Measurements from ENCODE around the gene IQSEC1. TPM values are rescaled to one million over a fixed set of nuclear protein-coding genes. Genes with fewer than 3 reads are reported as not detected.

IQSEC1 gene
- total RNA-seq, 3 donors from 2014 or later, result 26.9 to 45.4 (median 26.9) TPM

GRCh38 chr3:12909710-12910109, 163.5 kb downstream of the IQSEC1 start:
- DNase-seq (ENCODE audit: low spot score in 2 of 2), result no peak
- Histone ChIP-seq H3K27ac (no peak overlapping the region), H3K4me1 (no peaks in the 10 kb centered on the region), H3K36me3 (peaks cover 17% of the 10 kb centered on the region), H3K9me3 (no peaks in the 10 kb centered on the region), H3K27me3 (no peaks in the 10 kb centered on the region), H3K4me3 (no peak overlapping the region)
- intact Hi-C loops (cut with DNase I; ENCODE audit: low total_unique reads), result loop anchor here (5.0 kb wide), 1 partner anchor 1023 kb away; no protein-coding TSS in a partner anchor
- TF ChIP-seq POLR2A (IDR thresholded peaks at IDR 0.05), result no peak
- TF ChIP-seq, protein P1, sequence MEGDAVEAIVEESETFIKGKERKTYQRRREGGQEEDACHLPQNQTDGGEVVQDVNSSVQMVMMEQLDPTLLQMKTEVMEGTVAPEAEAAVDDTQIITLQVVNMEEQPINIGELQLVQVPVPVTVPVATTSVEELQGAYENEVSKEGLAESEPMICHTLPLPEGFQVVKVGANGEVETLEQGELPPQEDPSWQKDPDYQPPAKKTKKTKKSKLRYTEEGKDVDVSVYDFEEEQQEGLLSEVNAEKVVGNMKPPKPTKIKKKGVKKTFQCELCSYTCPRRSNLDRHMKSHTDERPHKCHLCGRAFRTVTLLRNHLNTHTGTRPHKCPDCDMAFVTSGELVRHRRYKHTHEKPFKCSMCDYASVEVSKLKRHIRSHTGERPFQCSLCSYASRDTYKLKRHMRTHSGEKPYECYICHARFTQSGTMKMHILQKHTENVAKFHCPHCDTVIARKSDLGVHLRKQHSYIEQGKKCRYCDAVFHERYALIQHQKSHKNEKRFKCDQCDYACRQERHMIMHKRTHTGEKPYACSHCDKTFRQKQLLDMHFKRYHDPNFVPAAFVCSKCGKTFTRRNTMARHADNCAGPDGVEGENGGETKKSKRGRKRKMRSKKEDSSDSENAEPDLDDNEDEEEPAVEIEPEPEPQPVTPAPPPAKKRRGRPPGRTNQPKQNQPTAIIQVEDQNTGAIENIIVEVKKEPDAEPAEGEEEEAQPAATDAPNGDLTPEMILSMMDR (IDR thresholded peaks at IDR 0.05), result no peak
- TF ChIP-seq POLR2AphosphoS5 (IDR thresholded peaks at IDR 0.05), result no peak

- Histone ChIP-seq H3K27ac (no peak overlapping the region), H3K27me3 (no peaks in the 10 kb centered on the region), H3K4me1 (no peaks in the 10 kb centered on the region), H3K36me3 (peaks cover 17% of the 10 kb centered on the region), H3K9me3 (no peaks in the 10 kb centered on the region), H3K4me3 (no peak overlapping the region)
- no peak for TF ChIP-seq POLR2AphosphoS5 (IDR thresholded peaks at IDR 0.05)
- TF ChIP-seq, protein P1 (IDR thresholded peaks at IDR 0.05), result no peak
- no peak for TF ChIP-seq POLR2A (IDR thresholded peaks at IDR 0.05)
- intact Hi-C loops (cut with DNase I; ENCODE audit: low total_unique reads), result no loop called here
- DNase-seq (ENCODE audit: low spot score in 2 of 2), result no peak
Observed at GRCh38 chr3:12908859-12909258, 164.4 kb downstream of the IQSEC1 start.

DNA sequence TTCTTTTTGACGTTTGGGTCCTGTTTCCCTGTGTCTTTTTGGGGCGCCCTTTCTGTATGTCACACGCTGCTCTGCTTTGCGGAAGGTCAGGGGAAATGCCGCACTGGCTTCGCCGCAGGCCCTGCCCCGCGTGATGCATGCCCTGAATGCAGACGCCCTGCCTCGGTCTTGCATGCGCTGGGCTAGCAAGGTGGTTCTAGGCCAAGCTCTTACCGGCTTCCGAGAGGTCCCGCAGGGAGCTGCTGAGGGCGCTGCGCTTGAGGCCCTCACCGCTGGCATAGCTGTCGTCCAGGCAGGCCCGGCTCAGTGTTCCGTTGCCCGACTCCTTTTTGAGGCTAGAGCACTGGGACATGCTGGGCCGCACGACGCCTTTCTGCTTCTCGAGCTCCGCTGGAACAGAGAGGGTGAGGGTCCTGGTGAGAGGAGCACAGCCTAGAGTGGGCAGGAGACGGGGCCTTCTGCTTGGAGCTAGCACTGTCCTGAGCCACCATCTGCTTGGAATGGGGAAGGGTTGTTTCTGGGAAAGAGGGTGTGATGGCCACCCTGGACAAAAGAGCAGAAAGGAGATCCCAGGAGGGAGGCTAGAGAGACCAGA, 165.0 kb downstream of the IQSEC1 start:
- Histone ChIP-seq H3K4me3 (no peak overlapping the region), H3K27me3 (no peaks in the 10 kb centered on the region), H3K4me1 (no peaks in the 10 kb centered on the region), H3K27ac (no peak overlapping the region), H3K9me3 (no peaks in the 10 kb centered on the region), H3K36me3 (peaks cover 17% of the 10 kb centered on the region)
- TF ChIP-seq POLR2AphosphoS5 (IDR thresholded peaks at IDR 0.05) (no peak), POLR2A (IDR thresholded peaks at IDR 0.05) (no peak)
- TF ChIP-seq, protein P1 (IDR thresholded peaks at IDR 0.05), result no peak
- no peak for DNase-seq (ENCODE audit: low spot score in 2 of 2)
- intact Hi-C loops (cut with DNase I; ENCODE audit: low total_unique reads), result no loop called here

GRCh38 chr3:12907729-12908128, 165.5 kb downstream of the IQSEC1 start:
- no peaks in the 10 kb centered on the region for H3K27me3 ChIP-seq
- no peaks in the 10 kb centered on the region for H3K4me1 ChIP-seq
- intact Hi-C loops (cut with DNase I; ENCODE audit: low total_unique reads), result no loop called here
- TF ChIP-seq, protein P1 (IDR thresholded peaks at IDR 0.05), result no peak
- TF ChIP-seq POLR2AphosphoS5 (IDR thresholded peaks at IDR 0.05), result no peak
- no peak overlapping the region for H3K27ac ChIP-seq
- H3K4me3 ChIP-seq, result no peak overlapping the region
- no peak for DNase-seq (ENCODE audit: low spot score in 2 of 2)
- H3K9me3 ChIP-seq, result no peaks in the 10 kb centered on the region
- peaks cover 17% of the 10 kb centered on the region for H3K36me3 ChIP-seq

DNA sequence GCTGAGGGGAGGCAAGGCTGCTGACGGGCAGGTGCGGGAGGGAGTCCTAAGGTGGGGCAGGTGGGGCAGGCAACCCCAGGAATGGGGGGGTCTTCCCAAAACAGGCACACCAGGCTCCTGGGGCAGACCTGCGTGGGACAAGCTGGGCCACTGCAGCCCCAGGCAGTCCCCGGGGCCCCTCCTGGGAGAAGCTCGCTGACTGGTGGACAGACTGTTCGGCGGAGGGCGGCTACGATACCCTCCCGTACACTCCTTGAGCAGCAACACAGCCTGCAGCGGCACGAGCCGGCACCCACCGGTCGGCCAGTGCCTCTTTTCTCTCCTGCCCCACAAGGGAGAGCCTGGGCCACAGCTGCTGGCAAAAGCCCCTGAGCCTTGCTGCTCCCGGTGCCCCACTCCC, 165.9 kb downstream of the IQSEC1 start:
- Histone ChIP-seq H3K9me3 (no peaks in the 10 kb centered on the region), H3K4me3 (no peak overlapping the region), H3K36me3 (peaks cover 17% of the 10 kb centered on the region), H3K27me3 (no peaks in the 10 kb centered on the region), H3K4me1 (no peaks in the 10 kb centered on the region), H3K27ac (no peak overlapping the region)
- TF ChIP-seq POLR2A (IDR thresholded peaks at IDR 0.05) (no peak), POLR2AphosphoS5 (IDR thresholded peaks at IDR 0.05) (no peak)
- TF ChIP-seq, protein P1 (IDR thresholded peaks at IDR 0.05), result no peak
- intact Hi-C loops (cut with DNase I; ENCODE audit: low total_unique reads), result no loop called here
- no peak for DNase-seq (ENCODE audit: low spot score in 2 of 2)

All from breast epithelium (tissue), 4 donors.